ENCODE measurements around the gene FAM81A. TPM values are rescaled to one million over a fixed set of nuclear protein-coding genes. Genes with fewer than 3 reads are reported as not detected.

The FAM81A gene
- total and polyA plus RNA-seq, 2 donors (not counting 1 experiment from before 2014, with no cell fraction given), result 0.24 to 0.33 TPM

DNA sequence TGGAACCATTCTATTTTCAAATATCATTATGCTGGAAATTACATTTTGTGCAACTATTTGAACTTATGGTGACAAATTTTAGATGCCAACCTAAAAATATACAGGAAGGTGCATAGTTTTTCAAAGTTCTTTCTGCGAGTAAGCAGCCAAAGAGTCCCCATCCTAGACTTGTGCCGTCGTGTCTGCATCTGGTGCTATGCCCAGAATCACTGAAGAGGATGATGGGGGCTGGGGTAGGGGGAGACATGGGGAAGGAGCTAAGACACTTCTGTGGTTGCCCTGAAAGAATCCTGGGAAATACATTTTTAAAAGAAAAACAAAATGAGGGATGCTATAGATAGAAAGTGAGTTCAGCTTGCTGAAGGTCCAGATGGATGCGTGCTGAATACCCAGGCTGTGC is 21.2 kb upstream of the FAM81A start:
- TF ChIP-seq EZH2 (IDR thresholded peaks at IDR 0.05; ENCODE audit: low read length, missing control alignments), result no peak
- no peak for TF ChIP-seq CTCF (conservative IDR thresholded peaks at IDR 0.05 in 1 of 2, IDR thresholded peaks at IDR 0.05 in 1 of 2; ENCODE audit: low read depth in 1 of 2, low read length in 2 of 2)
- no peaks in the 10 kb centered on the region for H3K36me3 ChIP-seq (ENCODE audit: control insufficient read depth, insufficient read depth, low read length)
- H3K9me3 ChIP-seq (ENCODE audit: control insufficient read depth, insufficient read depth, low read depth, low read length), result no peaks in the 10 kb centered on the region
- no peaks in the 10 kb centered on the region for H3K79me2 ChIP-seq (ENCODE audit: control insufficient read depth, insufficient read depth, low read length)
- no peak for DNase-seq (ENCODE audit: low read depth in 2 of 2)
- H4K20me1 ChIP-seq (ENCODE audit: control insufficient read depth, extremely low read depth, insufficient read depth, low read length), result no peaks in the 10 kb centered on the region
- H3K4me2 ChIP-seq (ENCODE audit: extremely low read depth, insufficient read depth, low read length), result no peak overlapping the region
- H3K27me3 ChIP-seq (ENCODE audit: control insufficient read depth, insufficient read depth, low read length), result peaks cover 9% of the 10 kb centered on the region
- H3K4me3 ChIP-seq (replicated peaks in 1 of 4; ENCODE audit: control extremely low read depth in 1 of 4, insufficient read depth in 1 of 4, low read depth in 3 of 4, low read length in 4 of 4), result no peak overlapping the region
- no peak overlapping the region for H2AFZ ChIP-seq (ENCODE audit: low read length)
- no peak overlapping the region for H3K27ac ChIP-seq (ENCODE audit: insufficient read depth, low read length)
- no peaks in the 10 kb centered on the region for H3K4me1 ChIP-seq (ENCODE audit: control insufficient read depth, extremely low read depth, insufficient read depth, low read length)
- no peak overlapping the region for H3K9ac ChIP-seq (ENCODE audit: insufficient read depth, low read length)

GRCh38 chr15:59419170-59419569 is 18.8 kb upstream of the FAM81A start:
- H3K4me2 ChIP-seq (ENCODE audit: extremely low read depth, insufficient read depth, low read length), result no peak overlapping the region
- no peak overlapping the region for H3K27ac ChIP-seq (ENCODE audit: insufficient read depth, low read length)
- H3K4me1 ChIP-seq (ENCODE audit: control insufficient read depth, extremely low read depth, insufficient read depth, low read length), result no peaks in the 10 kb centered on the region
- H3K27me3 ChIP-seq (ENCODE audit: control insufficient read depth, insufficient read depth, low read length), result peaks cover 9% of the 10 kb centered on the region
- no peaks in the 10 kb centered on the region for H3K9me3 ChIP-seq (ENCODE audit: control insufficient read depth, insufficient read depth, low read depth, low read length)
- no peaks in the 10 kb centered on the region for H3K36me3 ChIP-seq (ENCODE audit: control insufficient read depth, insufficient read depth, low read length)
- no peak overlapping the region for H3K9ac ChIP-seq (ENCODE audit: insufficient read depth, low read length)
- DNase-seq (ENCODE audit: low read depth in 2 of 2), result no peak
- no peak for TF ChIP-seq CTCF (conservative IDR thresholded peaks at IDR 0.05 in 1 of 2, IDR thresholded peaks at IDR 0.05 in 1 of 2; ENCODE audit: low read depth in 1 of 2, low read length in 2 of 2)
- no peak for TF ChIP-seq EZH2 (IDR thresholded peaks at IDR 0.05; ENCODE audit: low read length, missing control alignments)
- no peaks in the 10 kb centered on the region for H4K20me1 ChIP-seq (ENCODE audit: control insufficient read depth, extremely low read depth, insufficient read depth, low read length)
- H2AFZ ChIP-seq (ENCODE audit: low read length), result no peak overlapping the region
- no peak overlapping the region for H3K4me3 ChIP-seq (replicated peaks in 1 of 4; ENCODE audit: control extremely low read depth in 1 of 4, insufficient read depth in 1 of 4, low read depth in 3 of 4, low read length in 4 of 4)
- H3K79me2 ChIP-seq (ENCODE audit: control insufficient read depth, insufficient read depth, low read length), result no peaks in the 10 kb centered on the region

DNA sequence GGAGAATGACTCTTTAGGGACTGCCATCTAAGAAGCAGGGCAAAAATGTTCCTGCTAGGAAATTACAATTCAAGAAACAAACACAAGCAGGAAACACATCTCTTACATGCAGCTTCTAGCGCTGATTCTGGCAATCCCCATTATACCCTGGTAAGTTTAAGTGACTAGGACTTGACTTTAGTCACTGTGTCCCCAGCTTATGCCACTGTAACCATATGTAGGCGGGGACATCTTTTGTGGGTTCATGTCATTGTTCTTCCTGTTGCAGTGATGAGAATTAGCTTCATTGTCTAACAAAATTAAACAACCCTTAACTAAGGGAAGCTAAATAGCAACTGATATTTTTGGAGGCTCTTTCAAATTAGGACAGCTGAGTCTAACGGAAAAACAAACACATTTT is 17.9 kb upstream of the FAM81A start:
- no peak overlapping the region for H3K27ac ChIP-seq (ENCODE audit: insufficient read depth, low read length)
- DNase-seq (ENCODE audit: low read depth in 2 of 2), result no peak
- no peaks in the 10 kb centered on the region for H4K20me1 ChIP-seq (ENCODE audit: control insufficient read depth, extremely low read depth, insufficient read depth, low read length)
- no peak for TF ChIP-seq CTCF (conservative IDR thresholded peaks at IDR 0.05 in 1 of 2, IDR thresholded peaks at IDR 0.05 in 1 of 2; ENCODE audit: low read depth in 1 of 2, low read length in 2 of 2)
- no peak for TF ChIP-seq EZH2 (IDR thresholded peaks at IDR 0.05; ENCODE audit: low read length, missing control alignments)
- no peaks in the 10 kb centered on the region for H3K36me3 ChIP-seq (ENCODE audit: control insufficient read depth, insufficient read depth, low read length)
- H3K9me3 ChIP-seq (ENCODE audit: control insufficient read depth, insufficient read depth, low read depth, low read length), result no peaks in the 10 kb centered on the region
- no peak overlapping the region for H3K4me2 ChIP-seq (ENCODE audit: extremely low read depth, insufficient read depth, low read length)
- H3K27me3 ChIP-seq (ENCODE audit: control insufficient read depth, insufficient read depth, low read length), result peaks cover 9% of the 10 kb centered on the region
- H3K9ac ChIP-seq (ENCODE audit: insufficient read depth, low read length), result no peak overlapping the region
- H2AFZ ChIP-seq (ENCODE audit: low read length), result no peak overlapping the region
- no peaks in the 10 kb centered on the region for H3K4me1 ChIP-seq (ENCODE audit: control insufficient read depth, extremely low read depth, insufficient read depth, low read length)
- H3K4me3 ChIP-seq (replicated peaks in 1 of 4; ENCODE audit: control extremely low read depth in 1 of 4, insufficient read depth in 1 of 4, low read depth in 3 of 4, low read length in 4 of 4), result no peak overlapping the region
- no peaks in the 10 kb centered on the region for H3K79me2 ChIP-seq (ENCODE audit: control insufficient read depth, insufficient read depth, low read length)
